Stimulated activated CD4-positive, alpha-beta T cell treated with anti-CD3 and anti-CD28 coated beads, Interleukin-1b, Interleukin-23, amount 100 ng/mL, for 48 hours (primary cell): ENCODE measurements around the gene MARCHF9.
A peak's percentile ranks its signal among the peaks of the same experiment; 100 is the strongest.
"Not testable (repeated sequence)": the region's sequence is repeated elsewhere in the genome, so short reads cannot be mapped to it uniquely, and the experiment has no call there.

ENCODE experiments used
- DNase-seq: peaks from one replicate; pipeline ENCODE4 v3.0.0-alpha.2; 2020

The MARCHF9 gene, protein sequence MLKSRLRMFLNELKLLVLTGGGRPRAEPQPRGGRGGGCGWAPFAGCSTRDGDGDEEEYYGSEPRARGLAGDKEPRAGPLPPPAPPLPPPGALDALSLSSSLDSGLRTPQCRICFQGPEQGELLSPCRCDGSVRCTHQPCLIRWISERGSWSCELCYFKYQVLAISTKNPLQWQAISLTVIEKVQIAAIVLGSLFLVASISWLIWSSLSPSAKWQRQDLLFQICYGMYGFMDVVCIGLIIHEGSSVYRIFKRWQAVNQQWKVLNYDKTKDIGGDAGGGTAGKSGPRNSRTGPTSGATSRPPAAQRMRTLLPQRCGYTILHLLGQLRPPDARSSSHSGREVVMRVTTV

DNA sequence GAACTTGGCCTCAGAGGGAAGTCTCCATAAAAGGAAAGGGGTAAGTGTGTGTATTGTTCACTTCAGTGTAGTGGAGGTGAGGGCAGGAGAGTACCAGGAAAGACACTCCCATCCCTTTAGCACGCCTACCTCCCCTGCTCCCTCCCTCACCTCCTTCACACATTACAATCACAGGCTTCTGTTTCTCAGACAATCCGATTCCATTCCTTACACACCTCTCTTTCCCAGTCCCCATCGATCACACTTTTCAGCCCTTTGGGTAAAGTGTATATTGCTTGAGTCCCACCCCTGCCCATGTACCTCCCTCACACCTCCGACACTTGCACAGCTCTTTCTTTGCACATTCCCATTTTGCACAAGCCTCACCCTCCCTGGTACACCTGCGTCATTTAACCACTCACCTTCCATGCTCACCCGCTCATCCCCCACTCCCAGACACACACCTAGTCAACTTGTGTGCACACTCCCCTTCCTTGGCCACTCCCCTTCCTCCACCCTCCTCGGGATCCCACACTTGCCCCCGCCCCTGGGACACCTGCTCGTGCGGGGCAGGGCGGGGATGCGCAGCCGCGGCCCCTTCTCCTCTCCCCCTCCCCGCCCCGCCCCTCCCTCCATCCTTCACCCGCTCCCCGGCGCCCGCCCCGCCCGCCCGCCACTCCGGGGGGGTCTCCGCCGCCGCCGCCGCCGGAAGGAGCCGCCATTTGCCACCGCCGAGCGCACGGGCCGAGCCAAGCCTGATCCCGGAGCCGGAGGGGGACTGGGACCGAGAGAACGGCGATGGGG, at the start of gene MARCHF9:
MARCHF9 (plus strand) TSS at position 693 of the 783 bp plus-strand sequence. CDS start 426 bp downstream, outside the sequence.
- DNase-seq: peak; percentile 87

DNA sequence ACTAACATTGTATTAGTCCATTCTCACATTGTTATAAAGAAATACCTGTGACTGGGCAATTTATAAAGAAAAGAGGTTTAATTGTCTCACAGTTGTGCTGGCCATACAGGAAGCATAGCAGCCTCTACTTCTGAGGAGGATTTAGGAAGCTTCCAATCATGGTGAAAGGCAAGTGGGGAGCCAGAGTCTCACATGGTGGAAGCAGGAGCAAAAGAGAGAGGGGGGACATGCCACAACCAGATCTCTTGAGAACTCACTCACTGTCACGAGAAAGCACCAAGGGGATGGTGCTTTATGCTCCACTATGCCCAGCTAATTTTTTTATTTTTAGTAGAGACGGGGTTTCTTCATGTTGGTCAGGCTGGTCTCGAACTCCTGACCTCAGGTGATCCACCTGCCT, 47.7 kb upstream of the MARCHF9 start:
- no peak for DNase-seq

DNA sequence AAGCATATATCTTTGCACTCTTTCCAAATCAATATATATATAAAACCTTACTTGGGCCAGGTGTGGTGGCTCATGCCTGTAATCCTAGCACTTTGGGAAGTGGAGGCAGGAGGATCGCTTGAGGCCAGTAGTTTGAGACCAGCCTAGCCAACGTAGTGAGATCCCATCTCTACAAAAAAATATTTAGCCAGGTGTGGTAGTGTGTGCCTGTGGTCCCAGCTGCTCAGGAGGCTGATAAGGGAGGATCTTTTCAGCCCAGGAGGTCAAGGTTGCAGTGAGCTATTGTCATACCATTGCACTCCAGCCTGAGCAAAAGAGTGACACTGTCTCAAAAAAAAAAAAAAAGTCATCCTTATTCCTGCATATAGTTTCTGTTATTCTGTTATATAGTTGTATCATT, 46.6 kb upstream of the MARCHF9 start:
- DNase-seq: no peak

GRCh38 chr12:57712701-57713100, 42.2 kb upstream of the MARCHF9 start:
- DNase-seq: no peak

DNA sequence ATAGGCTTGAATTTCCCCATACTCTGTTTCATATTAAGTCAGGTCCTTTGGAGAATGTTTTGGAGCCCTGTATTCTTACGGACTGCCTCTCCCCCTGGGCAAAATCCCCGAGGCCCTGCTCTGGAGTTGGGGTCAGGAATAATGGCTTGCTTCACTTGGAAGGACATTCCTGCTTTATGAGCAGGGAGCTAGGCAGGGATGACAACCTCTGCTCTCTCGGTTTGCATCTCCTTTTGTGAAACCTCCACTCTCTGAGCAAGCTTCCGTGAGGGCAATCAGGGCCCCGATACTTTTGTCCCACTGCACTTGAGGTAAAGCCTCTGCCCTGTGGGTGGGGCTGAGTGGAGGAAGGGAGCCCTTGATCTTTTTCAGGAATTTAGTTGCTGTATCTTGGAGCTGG, 41.7 kb upstream of the MARCHF9 start:
- DNase-seq: no peak

- DNase-seq: not testable (repeated sequence)
Measured at GRCh38 chr12:57715036-57715748, 39.7 kb upstream of the MARCHF9 start.

- no peak for DNase-seq
Measured at GRCh38 chr12:57715786-57716185, 39.1 kb upstream of the MARCHF9 start.

GRCh38 chr12:57716305-57716704, 38.6 kb upstream of the MARCHF9 start:
- DNase-seq: no peak

DNA sequence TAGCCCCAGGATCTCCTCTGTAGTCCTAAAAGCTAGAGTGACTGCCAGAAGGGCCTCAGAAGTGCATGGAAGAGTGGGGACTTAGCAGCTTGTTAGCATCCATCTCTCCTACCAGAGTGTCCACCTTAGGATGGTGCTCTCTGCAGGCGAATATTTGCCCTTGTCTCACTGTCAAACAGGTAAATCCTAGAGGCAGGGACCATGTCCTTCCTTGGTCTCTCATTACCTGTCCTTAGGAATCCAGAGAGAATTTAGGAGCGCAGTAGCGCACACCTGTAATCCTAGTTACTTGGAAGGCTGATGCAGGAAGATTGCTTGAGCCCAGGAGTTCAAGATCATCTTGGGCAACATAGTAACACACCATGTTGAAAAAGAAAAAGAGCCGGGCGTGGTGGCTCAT, 37.8 kb upstream of the MARCHF9 start:
- no peak for DNase-seq

GRCh38 chr12:57717846-57718640, 36.9 kb upstream of the MARCHF9 start:
- DNase-seq: no peak

DNA sequence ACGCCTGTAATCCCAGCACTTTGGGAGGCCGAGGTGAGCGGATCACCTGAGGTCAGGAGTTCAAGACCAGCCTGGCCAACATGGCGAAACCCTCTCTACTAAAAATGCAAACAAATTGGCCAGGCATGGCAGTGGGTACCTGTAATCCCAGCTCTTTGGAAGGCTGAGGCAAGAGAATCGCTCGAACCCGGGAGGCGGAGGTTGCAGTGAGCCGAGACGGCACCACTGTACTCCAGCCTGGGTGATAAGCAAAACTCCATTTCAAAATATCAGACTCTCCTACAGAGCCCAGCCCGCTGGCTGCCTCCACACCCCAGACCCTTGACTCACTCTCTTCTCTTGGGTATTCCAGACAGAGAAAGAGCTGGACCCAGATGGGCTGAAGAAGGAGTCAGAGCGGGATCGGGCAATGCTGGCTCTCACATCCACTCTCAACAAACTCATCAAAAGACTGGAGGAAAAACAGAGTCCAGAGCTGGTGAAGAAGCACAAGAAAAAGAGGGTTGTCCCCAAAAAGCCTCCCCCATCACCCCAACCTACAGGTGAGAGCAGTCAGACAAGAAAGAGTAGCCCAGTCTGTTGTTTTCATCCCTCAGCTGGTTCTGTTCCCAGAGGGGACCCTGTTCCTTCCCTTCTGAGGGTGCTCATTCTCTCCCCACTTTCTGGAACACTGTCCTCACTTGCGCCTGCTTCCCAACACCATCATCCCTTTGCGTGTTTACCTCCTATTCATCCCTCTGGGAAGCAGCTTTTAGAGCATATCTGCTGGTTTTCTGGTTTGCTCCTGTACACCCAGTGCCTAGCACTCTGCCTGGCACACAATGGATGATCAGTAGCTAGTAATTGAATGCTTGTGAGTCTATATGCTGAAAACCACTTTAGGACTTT, 36.0 kb upstream of the MARCHF9 start:
- DNase-seq: no peak

- DNase-seq: no peak
Measured at GRCh38 chr12:57719777-57720605, 34.9 kb upstream of the MARCHF9 start.

- no peak for DNase-seq
Measured at GRCh38 chr12:57720606-57721595, 34.0 kb upstream of the MARCHF9 start.

DNA sequence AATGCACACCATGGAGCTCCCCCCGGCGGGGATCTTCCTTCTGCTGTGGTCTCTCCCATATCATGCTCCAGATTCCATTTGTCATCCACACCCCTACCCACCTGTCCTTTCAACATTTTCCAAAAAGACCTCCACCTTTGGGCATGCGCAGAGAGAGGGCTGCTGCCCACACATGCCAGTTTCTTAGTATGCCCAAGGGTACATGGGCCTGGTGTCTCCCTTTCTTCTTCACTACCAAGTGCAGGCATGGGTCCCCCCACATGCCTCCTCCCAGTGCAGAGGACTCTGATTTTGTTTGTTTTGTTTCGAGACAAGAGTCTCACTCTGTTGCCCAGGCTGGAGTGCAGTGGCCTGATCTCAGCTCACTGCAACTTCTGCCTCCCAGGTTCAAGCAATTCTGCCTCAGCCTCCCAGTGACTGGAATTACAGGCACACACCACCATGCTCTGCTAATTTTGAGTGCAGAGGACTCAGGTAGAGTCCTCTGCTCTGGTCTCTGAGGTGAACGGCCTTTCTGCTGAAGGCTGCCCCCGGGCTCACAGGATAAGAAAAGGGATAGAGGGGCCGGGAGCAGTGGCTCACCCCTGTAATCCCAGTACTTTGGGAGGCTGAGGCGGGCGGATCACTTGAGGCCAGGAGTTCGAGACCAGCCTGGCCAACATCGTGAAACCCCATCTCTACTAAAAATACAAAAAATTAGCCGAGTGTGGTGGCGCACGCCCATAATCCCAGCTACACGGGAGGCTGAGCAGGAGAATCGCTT, 32.9 kb upstream of the MARCHF9 start:
- DNase-seq: not testable (repeated sequence)

GRCh38 chr12:57722716-57723629, 31.9 kb upstream of the MARCHF9 start:
- DNase-seq: no peak

- DNase-seq: no peak
Measured at GRCh38 chr12:57723630-57723962, 31.3 kb upstream of the MARCHF9 start.
